NOMO-1 treated with DMSO at 0.1 percent for 48 hours (cell line): ENCODE data around the gene AKT1.
"Not testable (repeated sequence)": the region's sequence is repeated elsewhere in the genome, so short reads cannot be mapped to it uniquely, and the experiment has no call there.

ENCODE experiments used
- DNase-seq: peaks from one replicate; lab custom pipeline; 2025; ENCODE audit not compliant: unreplicated experiment; lab: John Stamatoyannopoulos, UW

The AKT1 gene

DNA sequence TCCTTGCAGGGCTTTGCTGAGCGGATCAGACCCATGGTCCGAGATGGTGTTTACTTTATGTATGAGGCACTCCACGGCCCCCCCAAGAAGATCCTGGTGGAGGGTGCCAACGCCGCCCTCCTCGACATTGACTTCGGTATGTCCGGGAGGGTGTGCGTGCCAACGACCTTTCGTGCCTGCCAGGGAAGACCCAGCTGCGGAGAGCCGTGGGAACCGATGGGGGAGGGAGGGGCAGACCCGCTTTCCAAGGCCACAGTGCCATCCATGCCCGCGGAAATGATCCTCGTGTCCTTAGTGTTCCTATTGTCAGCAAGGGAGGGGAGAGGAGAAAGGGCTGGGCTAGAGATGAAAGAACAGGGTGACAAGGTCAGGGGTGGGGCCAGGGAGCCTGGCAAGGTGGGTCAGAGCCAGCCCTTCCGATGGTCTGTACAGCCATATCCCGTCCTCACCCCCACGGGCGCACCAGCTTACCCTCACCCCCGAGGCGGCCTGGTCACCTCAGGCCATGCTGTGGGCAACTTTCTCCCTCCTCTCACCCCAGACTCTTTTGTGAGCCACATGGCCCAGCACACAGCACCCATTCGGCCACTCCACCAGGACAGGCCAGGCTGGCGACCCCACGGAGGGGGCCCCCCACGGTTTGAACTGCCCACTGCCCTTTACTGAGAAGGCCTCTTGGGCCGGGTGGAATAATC, 54.3 kb downstream of the AKT1 start:
- no peak for DNase-seq

DNA sequence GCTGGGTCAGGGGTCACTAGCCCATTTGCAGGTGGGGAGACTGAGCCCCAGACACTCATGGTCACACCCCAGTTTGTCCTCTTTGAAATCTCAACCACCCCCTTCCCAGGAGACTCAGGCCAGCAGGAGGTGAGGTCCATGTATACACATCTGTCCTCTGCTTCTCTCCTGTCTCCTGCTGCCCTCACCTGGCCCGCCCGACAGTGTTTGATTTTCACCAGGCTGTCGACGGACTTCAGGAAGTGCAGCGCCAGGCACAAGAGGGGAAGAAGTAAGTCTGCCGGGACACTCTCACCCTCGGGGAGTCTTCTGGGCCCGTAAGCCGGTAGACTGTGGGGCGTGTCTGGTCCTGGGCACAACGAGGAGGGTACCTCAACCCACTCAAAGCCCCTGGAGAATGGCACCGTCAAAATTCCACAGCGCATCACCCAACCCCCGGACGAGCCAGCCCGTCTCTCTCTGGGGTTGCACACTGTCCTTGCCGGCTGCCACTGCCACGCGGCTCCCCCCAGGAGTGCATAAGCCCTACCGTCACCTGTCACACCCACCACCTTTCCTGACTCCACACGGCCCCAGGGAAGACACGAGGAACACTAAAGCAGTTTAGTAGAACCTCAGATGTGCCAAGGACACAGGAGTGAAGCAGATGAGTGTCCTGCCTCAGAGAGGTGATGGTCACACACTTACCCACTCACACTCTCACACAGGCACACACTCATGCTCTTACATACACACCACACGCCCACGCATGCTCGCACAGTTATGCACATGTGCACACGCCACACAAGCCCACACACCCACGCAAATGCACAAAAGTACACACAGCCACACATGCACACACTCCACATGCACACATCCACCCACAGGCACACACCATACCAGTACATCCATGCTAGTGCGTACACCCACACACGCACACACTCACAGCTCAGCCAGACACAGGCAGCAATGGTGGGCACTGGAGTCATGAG, 55.7 kb downstream of the AKT1 start:
- DNase-seq = no peak

- DNase-seq = no peak
These were observed 56.5 kb downstream of the AKT1 start for GRCh38 chr14:104739026-104739425.

DNA sequence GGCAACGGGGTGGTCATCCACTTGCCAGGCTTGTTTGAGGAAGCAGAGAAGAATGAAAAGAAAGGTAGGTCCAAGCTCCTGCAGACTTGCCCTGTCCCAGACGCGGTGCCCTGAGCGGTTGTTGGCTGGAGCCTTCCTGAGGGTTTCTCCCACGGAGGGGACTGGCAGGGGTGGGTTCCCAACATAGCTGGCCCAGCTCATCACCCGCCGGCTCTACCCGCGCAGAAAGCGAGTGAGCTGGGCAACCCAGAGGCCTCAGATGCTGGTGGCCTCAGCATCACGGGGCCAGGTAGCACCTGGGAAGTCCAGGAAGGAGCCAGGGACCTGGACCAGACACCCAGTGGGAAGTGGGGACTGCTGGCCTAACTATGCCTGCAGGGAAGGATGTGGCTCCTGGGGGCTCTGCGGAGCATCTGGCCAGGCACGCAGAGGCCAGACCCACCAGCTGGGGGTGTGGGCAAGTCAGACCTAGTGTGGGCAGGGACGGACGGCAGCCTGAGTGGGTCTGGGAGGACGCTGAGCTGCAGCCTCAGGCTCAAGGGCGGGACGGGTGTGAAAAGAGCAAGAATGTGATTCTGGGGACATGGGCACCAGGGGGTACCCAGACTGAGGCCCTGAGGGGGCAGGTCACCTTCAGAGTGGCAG, 57.1 kb downstream of the AKT1 start:
- no peak for DNase-seq

DNA sequence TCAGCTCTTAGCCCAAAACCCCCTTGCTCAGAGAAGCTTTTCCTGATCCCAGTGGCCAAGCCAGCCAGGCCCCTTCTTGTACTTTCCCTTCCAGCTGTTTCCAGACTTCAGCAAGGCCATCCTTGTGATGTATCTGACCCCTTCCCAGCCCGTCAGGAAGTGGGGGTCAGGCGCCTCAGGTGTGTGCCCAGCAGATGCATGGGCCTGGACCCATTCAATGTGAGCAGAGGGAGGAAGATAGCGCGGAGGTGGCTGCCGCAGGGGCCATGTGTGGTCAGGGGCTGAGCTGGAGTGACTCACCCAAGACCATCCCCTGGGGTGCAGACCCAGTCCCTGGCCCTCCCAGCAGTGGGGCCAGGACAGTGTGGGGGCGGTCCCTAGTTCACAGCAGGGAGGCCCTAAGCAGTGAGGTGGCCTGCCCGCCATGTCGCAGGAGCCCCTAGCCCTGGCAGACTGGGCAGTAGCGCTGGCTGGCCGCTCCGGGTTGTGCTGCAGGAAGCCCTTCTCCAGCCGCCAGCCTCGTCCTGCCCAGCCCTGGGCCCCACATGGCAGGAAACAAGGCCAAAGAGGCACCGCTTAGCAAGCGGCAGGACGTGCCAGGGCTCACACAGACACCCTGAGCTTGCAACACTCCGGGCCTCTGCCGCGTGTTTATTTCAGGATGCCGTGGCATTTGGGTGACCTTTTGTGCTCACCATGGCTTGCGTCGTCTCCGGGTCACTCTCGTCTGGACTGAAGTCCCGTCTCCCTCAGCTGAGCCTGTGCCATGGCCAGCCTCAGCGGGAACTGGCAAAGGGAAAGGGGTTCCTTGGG, 59.5 kb downstream of the AKT1 start:
- peak; percentile 28 for DNase-seq

GRCh38 chr14:104734991-104735779, 60.4 kb downstream of the AKT1 start:
- no peak for DNase-seq

DNA sequence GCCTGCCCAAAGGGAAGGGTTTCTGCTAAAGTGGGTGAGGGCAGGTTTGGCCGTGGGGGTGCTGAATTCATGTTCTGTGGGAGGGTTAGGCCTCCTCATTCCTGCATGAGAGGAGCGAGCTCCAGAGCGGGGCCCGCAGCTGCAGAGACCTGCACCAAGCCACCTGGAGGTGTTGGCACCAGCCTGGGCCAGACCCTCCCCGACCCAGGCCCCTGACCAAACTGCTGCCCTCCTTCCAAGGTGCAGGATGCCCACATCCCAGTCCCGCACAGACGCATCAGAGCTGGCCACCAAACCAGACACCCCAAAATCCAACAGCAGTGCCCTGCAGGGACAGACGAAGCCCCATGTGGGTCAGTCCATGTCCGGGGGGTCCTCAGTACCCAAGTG, 61.0 kb downstream of the AKT1 start:
- DNase-seq = no peak

DNA sequence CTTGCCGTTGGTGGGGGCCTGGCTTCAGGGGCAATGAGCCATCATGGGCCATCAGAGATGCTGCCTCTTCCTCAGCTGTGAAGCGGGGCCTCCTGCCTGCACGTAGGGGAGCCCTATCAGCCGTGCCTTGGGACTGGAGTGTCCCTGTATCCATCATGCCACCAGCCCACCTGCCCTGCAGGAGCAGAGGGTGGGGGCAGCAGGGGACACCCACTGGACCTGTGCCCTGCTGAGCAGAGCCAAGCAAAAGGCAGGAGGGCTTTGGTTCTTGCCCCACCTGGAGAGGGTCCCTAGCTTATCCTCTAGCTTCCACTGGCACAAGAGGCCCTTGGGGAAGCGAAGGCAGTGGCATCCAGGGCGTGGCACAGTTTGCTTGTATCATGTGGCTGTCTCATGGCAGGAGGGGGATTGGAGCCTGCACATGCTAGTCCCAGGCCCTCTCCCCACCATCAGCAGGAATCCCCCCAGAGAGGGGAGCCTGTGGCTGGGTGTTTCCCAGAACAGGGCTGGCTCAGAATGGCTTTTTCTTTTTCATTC, 61.4 kb downstream of the AKT1 start:
- DNase-seq = no peak

DNA sequence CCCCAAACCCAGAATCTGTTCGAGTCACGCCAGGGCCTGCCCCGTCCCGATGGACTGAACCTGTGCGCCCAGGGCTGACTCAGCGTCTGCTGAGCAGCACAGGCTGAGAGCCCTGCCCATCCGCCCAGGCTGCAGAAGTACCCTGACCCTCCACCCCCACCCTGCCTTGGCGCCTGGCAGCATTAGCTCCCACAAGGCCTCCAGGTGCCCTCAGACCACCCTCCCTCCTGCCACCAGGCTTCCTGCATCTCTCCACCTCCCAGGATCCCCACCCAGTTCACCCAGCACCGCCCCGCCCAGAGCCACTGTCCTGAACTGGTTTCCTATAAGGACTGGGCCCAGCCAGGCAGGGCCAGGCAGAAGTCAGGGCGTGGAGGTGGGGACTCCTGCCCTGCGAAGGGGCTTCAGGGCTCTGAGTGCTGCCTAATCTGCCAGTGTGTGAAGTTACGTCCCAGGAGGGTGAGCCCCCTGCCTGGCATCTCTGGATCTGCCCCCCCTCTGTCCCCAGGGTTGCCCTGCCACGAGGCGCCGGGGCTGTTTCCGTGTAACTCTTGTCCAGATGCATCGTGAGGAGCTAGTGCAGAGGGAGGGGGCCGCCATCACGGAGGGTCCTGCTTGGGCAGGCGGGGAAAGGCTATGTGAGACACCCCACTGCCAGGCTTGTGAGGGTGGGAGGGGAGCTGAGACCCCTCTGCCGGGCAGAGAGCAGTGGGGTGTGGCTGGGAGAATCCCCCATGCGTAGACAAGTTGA, 62.4 kb downstream of the AKT1 start:
- no peak for DNase-seq

GRCh38 chr14:104732355-104732804, 63.2 kb downstream of the AKT1 start:
- DNase-seq = no peak

GRCh38 chr14:104731320-104732294, 63.9 kb downstream of the AKT1 start:
- DNase-seq = no peak

- no peak for DNase-seq
These were observed 65.1 kb downstream of the AKT1 start for GRCh38 chr14:104730487-104730886.

GRCh38 chr14:104729835-104730181, 65.7 kb downstream of the AKT1 start:
- no peak for DNase-seq

DNA sequence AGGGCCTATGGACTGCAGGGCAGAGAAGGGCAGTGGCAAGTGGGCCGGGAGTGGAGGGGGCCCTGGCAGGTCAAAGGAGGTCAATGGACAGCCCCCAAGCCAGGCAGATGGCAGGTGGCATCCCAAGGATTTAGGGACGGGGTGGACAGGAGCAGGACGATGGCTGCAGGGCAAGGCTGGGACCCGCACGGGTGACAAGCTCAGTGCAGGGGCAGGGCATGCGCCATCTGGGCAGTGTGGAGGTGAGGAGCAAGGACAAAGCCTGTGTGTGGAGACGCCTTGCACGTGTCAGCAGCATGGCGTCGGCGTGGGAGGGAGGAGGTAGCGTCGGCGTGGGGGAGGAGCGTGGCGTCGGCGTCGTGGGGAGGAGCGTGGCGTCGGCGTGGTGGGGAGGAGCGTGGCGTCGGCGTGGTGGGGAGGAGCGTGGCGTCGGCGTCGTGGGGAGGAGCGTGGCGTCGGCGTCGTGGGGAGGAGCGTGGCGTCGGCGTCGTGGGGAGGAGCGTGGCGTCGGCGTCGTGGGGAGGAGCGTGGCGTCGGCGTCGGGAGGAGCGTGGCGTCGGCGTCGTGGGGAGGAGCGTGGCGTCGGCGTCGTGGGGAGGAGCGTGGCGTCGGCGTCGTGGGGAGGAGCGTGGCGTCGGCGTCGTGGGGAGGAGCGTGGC, 66.2 kb downstream of the AKT1 start:
- not testable (repeated sequence) for DNase-seq

- DNase-seq = no peak
These were observed 66.9 kb downstream of the AKT1 start for GRCh38 chr14:104728631-104729030.

DNA sequence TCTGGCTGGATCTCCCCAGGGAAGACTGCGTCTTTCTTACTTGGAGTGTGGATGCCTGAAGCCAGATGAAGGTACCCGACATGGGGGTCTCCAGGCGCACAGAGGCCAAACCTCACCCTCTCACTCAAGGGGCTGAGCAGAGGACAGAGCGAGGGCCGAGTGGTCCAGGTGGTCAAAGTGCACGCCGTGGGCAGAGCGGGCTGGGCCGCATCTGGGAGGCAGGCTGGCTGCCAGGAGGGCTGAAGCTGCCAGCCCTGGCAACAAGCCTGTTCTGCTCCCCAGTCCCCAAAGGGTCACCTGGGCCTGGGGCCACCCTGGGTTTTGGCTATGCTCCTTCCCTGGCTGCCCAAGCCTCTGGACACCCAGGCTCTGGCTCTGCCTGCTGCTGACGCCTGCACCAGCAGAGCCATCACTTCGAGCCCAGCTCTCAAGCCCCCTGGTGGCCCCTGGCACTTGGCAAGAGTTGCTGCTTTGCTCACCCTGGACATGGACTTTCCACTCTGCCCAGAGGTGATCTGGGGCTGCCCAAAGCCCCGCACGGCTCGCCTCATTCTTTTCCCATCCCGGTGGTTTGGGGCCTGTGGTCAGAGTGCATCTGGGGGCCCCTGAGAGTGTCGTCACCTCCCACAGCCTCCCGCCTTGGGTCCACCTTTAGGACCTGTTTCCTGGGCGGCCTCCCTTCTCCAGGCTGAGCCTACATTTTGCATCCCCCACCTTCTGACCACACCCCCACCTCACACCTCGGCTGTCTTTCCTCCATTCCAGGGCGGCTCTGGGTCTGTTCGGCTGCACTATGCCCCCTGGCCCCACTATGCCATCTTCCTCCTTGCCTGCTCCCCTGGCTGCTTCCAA, 68.7 kb downstream of the AKT1 start:
- no peak for DNase-seq
